Vagina (tissue), 2 donors: ENCODE measurements around the gene SOHLH2.

Source experiments
- POLR2A ChIP-seq, 2 donors: fragments of 450-650 bp; IDR thresholded peaks; one replicate each; pipeline ENCODE4 v1.6.1; 2017; ENCODE audit warnings: antibody characterized with exemption in 2 of 2, mild to moderate bottlenecking in 2 of 2, moderate library complexity in 2 of 2
- POLR2AphosphoS5 ChIP-seq, 2 donors: sonication (generic); formaldehyde crosslinking; IDR thresholded peaks; one replicate each; pipeline ENCODE4 v1.9.0; 2017; ENCODE audit warnings: antibody characterized with exemption in 2 of 2, mild to moderate bottlenecking in 2 of 2, low read depth in 1 of 2; ENCODE audit not compliant: insufficient read depth in 1 of 2
- TF ChIP-seq, protein P1 (sequence below), 3 experiments: fragments of 450-650 bp in 2 of 3; fragments of 200-600 bp in 1 of 3; sonication (generic) in 1 of 3; IDR thresholded peaks; one replicate each; pipeline ENCODE4 v1.5.1; 2017 to 2019; ENCODE audit warnings: antibody characterized with exemption in 3 of 3, mild to moderate bottlenecking in 2 of 3, moderate library complexity in 2 of 3

DNA sequence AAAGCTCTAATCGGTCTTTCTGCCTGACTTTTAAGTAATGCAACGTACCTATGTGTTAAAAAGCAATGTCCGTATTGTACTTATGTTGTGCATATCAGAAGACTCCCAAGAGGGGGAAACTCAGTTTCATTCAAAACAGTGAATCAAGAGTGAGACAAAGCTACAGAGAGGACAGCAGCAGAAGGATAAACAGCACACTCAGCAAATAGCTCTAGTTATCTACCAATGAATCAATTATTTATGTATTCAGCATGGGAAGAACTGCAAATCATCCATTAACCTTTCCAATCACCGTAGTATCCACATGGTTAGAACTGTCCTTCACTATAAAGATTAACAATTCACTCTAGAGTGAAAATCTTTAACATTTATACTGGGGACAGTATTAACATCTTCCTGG, 36.7 kb upstream of the SOHLH2 start:
- TF ChIP-seq POLR2AphosphoS5 (IDR thresholded peaks at IDR 0.05; ENCODE audit: insufficient read depth in 1 of 2, low read depth in 1 of 2) (no peak), POLR2A (IDR thresholded peaks at IDR 0.05) (no peak)
- TF ChIP-seq, protein P1, sequence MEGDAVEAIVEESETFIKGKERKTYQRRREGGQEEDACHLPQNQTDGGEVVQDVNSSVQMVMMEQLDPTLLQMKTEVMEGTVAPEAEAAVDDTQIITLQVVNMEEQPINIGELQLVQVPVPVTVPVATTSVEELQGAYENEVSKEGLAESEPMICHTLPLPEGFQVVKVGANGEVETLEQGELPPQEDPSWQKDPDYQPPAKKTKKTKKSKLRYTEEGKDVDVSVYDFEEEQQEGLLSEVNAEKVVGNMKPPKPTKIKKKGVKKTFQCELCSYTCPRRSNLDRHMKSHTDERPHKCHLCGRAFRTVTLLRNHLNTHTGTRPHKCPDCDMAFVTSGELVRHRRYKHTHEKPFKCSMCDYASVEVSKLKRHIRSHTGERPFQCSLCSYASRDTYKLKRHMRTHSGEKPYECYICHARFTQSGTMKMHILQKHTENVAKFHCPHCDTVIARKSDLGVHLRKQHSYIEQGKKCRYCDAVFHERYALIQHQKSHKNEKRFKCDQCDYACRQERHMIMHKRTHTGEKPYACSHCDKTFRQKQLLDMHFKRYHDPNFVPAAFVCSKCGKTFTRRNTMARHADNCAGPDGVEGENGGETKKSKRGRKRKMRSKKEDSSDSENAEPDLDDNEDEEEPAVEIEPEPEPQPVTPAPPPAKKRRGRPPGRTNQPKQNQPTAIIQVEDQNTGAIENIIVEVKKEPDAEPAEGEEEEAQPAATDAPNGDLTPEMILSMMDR (IDR thresholded peaks at IDR 0.05): no peak
